ENCODE results near the gene IARS1.

DNA sequence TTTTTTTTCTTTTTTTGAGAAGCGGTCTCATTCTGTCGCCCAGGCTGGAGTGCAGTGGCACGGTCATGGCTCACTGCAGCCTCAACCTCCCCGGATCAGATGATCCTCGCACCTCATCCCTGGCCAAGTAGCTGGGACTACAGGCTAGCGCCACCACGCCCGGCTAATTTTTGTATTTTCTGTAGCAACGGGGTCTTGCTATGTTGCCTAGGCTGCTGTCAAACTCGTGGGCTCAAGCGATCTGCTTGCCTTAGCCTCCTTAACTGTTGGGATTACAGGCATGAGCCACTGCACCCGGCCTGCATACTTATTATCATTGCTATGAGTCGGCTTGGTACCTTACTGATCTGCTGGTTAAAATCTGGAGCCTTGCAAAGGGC, 790 bp upstream of the IARS1 start:
- TF ChIP-seq, protein P1, sequence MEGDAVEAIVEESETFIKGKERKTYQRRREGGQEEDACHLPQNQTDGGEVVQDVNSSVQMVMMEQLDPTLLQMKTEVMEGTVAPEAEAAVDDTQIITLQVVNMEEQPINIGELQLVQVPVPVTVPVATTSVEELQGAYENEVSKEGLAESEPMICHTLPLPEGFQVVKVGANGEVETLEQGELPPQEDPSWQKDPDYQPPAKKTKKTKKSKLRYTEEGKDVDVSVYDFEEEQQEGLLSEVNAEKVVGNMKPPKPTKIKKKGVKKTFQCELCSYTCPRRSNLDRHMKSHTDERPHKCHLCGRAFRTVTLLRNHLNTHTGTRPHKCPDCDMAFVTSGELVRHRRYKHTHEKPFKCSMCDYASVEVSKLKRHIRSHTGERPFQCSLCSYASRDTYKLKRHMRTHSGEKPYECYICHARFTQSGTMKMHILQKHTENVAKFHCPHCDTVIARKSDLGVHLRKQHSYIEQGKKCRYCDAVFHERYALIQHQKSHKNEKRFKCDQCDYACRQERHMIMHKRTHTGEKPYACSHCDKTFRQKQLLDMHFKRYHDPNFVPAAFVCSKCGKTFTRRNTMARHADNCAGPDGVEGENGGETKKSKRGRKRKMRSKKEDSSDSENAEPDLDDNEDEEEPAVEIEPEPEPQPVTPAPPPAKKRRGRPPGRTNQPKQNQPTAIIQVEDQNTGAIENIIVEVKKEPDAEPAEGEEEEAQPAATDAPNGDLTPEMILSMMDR (IDR thresholded peaks at IDR 0.05; ENCODE audit: low read depth, low read length, poor library complexity, severe bottlenecking) = no peak
- TF ChIP-seq EZH2phosphoT487 (IDR thresholded peaks at IDR 0.05; ENCODE audit: borderline replicate concordance, low read length) = no peak

All from DOHH2 (cell line).